PC-9 (cell line): Measurements from ENCODE around the gene DENND2A. TPM values are rescaled to one million over a fixed set of nuclear protein-coding genes. Genes with fewer than 3 reads are reported as not detected.

Source experiments
- BruUV-seq: library from RNA; stranded (reverse); fragments of 400-500 nt; replicated peaks from 2 replicates; lab custom pipeline; 2021; lab: Mats Ljungman, UMichigan
- CTCF ChIA-PET: fragments of 300-600 bp; sonication (Branson Sonifier 250); formaldehyde crosslinking; loops from one replicate; lab custom pipeline; 2022; ENCODE audit warnings: antibody characterized with exemption; lab: Charles Lee
- POLR2A ChIA-PET: fragments of 300-600 bp; sonication (Branson Sonifier 250); formaldehyde crosslinking; loops from one replicate; lab custom pipeline; 2022; ENCODE audit warnings: antibody characterized with exemption; ENCODE audit not compliant: unreplicated experiment; lab: Charles Lee
- DNase-seq, 2 experiments: peaks; one replicate each; pipeline versions ENCODE4 v3.0.0 to v3.0.0-alpha.2; 2015 to 2022; ENCODE audit warnings: mixed read lengths in 1 of 2
- H2AFZ ChIP-seq: fragments of 200-600 bp; sonication (generic); 2 replicates; pipeline ENCODE4 v1.8.1; 2017; ENCODE audit warnings: antibody characterized with exemption
- H3F3A ChIP-seq: fragments of 200-600 bp; sonication (generic); 2 replicates; pipeline ENCODE4 v1.8.1; 2017; ENCODE audit warnings: antibody characterized with exemption, mild to moderate bottlenecking, low read depth; ENCODE audit not compliant: insufficient read depth
- H3K27ac ChIP-seq: fragments of 200-600 bp; sonication (generic); 2 replicates; pipeline ENCODE4 v1.6.1; 2016; ENCODE audit warnings: mixed run types
- H3K27me3 ChIP-seq: fragments of 200-600 bp; sonication (generic); 2 replicates; pipeline ENCODE4 v1.6.1; 2016; ENCODE audit warnings: low read depth, mixed run types; ENCODE audit not compliant: insufficient read depth
- H3K36me3 ChIP-seq: fragments of 200-600 bp; sonication (generic); 2 replicates; pipeline ENCODE4 v1.6.1; 2016; ENCODE audit warnings: low read depth, mixed run types
- H3K4me1 ChIP-seq: fragments of 200-600 bp; sonication (generic); replicated peaks from 2 replicates; pipeline ENCODE4 v1.6.1; 2016; ENCODE audit warnings: mixed run types; ENCODE audit not compliant: insufficient read depth
- H3K4me2 ChIP-seq: fragments of 200-600 bp; sonication (generic); 2 replicates; pipeline ENCODE4 v1.6.1; 2017; ENCODE audit warnings: mixed run types
- H3K4me3 ChIP-seq: fragments of 200-600 bp; sonication (generic); 2 replicates; pipeline ENCODE4 v1.6.1; 2016; ENCODE audit warnings: mixed run types
- H3K79me2 ChIP-seq: fragments of 200-600 bp; sonication (generic); 2 replicates; pipeline ENCODE4 v1.6.1; 2017; ENCODE audit warnings: low read depth, mixed run types
- H3K9me2 ChIP-seq: fragments of 200-600 bp; sonication (generic); 2 replicates; pipeline ENCODE4 v1.8.1; 2017; ENCODE audit warnings: mild to moderate bottlenecking; ENCODE audit not compliant: insufficient read depth
- H3K9me3 ChIP-seq: fragments of 200-600 bp; sonication (generic); 2 replicates; pipeline ENCODE4 v1.8.1; 2016; ENCODE audit warnings: low read depth; ENCODE audit not compliant: insufficient read depth
- H4K20me1 ChIP-seq: fragments of 200-600 bp; sonication (generic); 2 replicates; pipeline ENCODE4 v1.8.1; 2017; ENCODE audit not compliant: insufficient read depth
- EZH2 ChIP-seq: fragments of 200-600 bp; sonication (generic); IDR thresholded peaks from 2 replicates; pipeline ENCODE4 v1.8.0; 2017; ENCODE audit warnings: antibody characterized with exemption, low read depth
- intact Hi-C: fragments of 100-400 bp; cut with micrococcal nuclease; formaldehyde crosslinking; loops from one replicate; pipeline ENCODE4 v1.10.0; 2022; ENCODE audit not compliant: unreplicated experiment
- total RNA-seq: library from RNA; stranded (reverse); gene quantifications from 2 replicates; pipeline ENCODE4 v1.2.3, GENCODE V29; 2021
- TF ChIP-seq, protein P1 (sequence below): fragments of 200-600 bp; sonication (generic); conservative IDR thresholded peaks from 2 replicates; pipeline ENCODE4 v1.6.1; 2017; ENCODE audit warnings: mixed run types, antibody characterized with exemption, mild to moderate bottlenecking, moderate library complexity

The DENND2A gene
- total RNA-seq, 1 experiment from 2014 or later: 4.2 TPM

DNA sequence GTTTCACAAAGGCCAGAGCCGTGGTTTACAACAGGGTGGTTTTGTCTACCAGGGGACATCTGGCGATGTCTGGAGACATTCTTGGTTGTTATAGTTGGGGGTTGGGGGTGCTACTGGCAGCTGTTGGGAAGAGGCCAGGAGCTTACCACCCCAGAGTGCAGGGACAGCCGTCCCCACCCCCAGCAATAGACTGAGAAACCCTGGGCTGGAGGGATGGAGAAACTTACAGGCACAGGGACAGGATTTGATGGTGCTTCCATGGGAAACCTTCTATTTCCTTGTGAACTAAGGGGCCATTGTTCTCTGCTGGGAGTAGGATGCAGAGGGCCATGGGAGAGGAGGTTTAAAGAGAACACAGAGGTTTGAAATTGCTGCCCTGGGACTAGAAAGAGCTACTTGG lies 43.0 kb upstream of the DENND2A start:
- no TSS peak for BruUV-seq
- H2AFZ ChIP-seq: no peak overlapping the region
- CTCF ChIA-PET: no interaction called here
- intact Hi-C loops: no loop called here
- no peaks in the 10 kb centered on the region for H3K9me3 ChIP-seq
- POLR2A ChIA-PET: no interaction called here
- no peak overlapping the region for H3K27ac ChIP-seq
- no peak overlapping the region for H3K4me2 ChIP-seq
- H3K36me3 ChIP-seq: 0 out of 2 replicates have a peak, but pooled peaks cover 12% of the 10 kb centered on the region
- peak in 1 of 2 experiments; percentile 30 for DNase-seq
- H3F3A ChIP-seq: no peaks in the 10 kb centered on the region
- no peaks in the 10 kb centered on the region for H3K9me2 ChIP-seq
- TF ChIP-seq, protein P1, sequence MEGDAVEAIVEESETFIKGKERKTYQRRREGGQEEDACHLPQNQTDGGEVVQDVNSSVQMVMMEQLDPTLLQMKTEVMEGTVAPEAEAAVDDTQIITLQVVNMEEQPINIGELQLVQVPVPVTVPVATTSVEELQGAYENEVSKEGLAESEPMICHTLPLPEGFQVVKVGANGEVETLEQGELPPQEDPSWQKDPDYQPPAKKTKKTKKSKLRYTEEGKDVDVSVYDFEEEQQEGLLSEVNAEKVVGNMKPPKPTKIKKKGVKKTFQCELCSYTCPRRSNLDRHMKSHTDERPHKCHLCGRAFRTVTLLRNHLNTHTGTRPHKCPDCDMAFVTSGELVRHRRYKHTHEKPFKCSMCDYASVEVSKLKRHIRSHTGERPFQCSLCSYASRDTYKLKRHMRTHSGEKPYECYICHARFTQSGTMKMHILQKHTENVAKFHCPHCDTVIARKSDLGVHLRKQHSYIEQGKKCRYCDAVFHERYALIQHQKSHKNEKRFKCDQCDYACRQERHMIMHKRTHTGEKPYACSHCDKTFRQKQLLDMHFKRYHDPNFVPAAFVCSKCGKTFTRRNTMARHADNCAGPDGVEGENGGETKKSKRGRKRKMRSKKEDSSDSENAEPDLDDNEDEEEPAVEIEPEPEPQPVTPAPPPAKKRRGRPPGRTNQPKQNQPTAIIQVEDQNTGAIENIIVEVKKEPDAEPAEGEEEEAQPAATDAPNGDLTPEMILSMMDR: no peak
- H3K27me3 ChIP-seq: no peaks in the 10 kb centered on the region
- H3K79me2 ChIP-seq: no peaks in the 10 kb centered on the region
- H4K20me1 ChIP-seq: 0 out of 2 replicates have a peak, but pooled peaks cover 2% of the 10 kb centered on the region
- H3K4me3 ChIP-seq: no peak overlapping the region
- H3K4me1 ChIP-seq: no peaks in the 10 kb centered on the region

DNA sequence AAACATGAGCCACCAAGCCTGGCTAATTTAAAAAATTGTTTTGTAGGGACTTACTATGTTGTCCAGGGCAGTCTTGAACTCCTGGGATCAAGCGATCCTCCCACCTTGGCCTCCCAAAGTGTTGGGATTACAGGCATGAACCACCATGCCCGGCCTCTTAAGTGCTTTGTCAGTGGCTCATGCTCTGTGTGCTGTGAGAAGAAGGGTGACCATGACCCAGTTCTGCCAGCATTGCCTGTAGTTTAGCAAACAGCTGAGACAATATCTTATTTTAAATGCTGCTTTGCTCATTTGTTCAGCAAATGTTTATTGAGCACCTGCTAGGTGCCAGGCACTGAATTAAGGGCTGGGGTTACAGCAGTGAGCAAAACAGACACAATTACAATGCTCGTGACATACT lies 41.2 kb upstream of the DENND2A start:
- Histone ChIP-seq H3K4me3 (no peak overlapping the region), H3K9me2 (no peaks in the 10 kb centered on the region), H2AFZ (no peak overlapping the region), H3K27ac (no peak overlapping the region), H3K27me3 (no peaks in the 10 kb centered on the region), H3K36me3 (0 out of 2 replicates have a peak, but pooled peaks cover 12% of the 10 kb centered on the region), H3K9me3 (no peaks in the 10 kb centered on the region), H3K79me2 (no peaks in the 10 kb centered on the region), H4K20me1 (0 out of 2 replicates have a peak, but pooled peaks cover 2% of the 10 kb centered on the region), H3F3A (no peaks in the 10 kb centered on the region), H3K4me1 (no peaks in the 10 kb centered on the region), H3K4me2 (no peak overlapping the region)
- ChIA-PET CTCF (no interaction called here), POLR2A (no interaction called here)
- intact Hi-C loops: no loop called here
- DNase-seq: peak in 1 of 2 experiments; percentile 30
- TF ChIP-seq, protein P1: no peak
- TF ChIP-seq EZH2: no peak
- BruUV-seq: no TSS peak

DNA sequence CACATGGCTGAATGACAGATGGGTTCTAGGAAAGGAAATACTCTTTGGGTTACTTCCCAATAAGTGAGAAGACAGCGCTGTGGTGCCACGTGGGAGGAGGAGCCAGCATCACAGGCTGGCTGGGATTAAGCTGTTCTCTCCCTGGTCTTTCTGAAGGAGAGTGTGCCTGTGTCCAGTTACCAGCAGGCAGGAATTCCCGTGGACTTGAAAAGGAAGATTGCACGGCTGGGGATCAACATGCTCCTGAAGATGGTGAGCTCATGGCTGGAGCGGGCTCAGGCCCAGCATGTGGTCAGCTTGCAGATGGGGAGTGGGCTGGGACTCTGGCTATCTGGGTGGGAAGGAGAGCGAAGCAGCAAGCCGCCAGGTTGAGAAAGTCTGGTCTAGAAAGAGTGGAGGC lies 40.3 kb upstream of the DENND2A start:
- H3K27me3 ChIP-seq: no peaks in the 10 kb centered on the region
- H3K4me3 ChIP-seq: no peak overlapping the region
- H3K9me2 ChIP-seq: no peaks in the 10 kb centered on the region
- TF ChIP-seq EZH2: no peak
- TF ChIP-seq, protein P1: no peak
- POLR2A ChIA-PET: no interaction called here
- peak in 1 of 2 experiments; percentile 25 for DNase-seq
- H3K79me2 ChIP-seq: no peaks in the 10 kb centered on the region
- H3K9me3 ChIP-seq: no peaks in the 10 kb centered on the region
- H3K4me2 ChIP-seq: no peak overlapping the region
- intact Hi-C loops: no loop called here
- CTCF ChIA-PET: no interaction called here
- no peak overlapping the region for H2AFZ ChIP-seq
- H3K36me3 ChIP-seq: 0 out of 2 replicates have a peak, but pooled peaks cover 12% of the 10 kb centered on the region
- H3F3A ChIP-seq: no peaks in the 10 kb centered on the region
- H3K4me1 ChIP-seq: no peaks in the 10 kb centered on the region
- H4K20me1 ChIP-seq: 0 out of 2 replicates have a peak, but pooled peaks cover 2% of the 10 kb centered on the region
- BruUV-seq: no TSS peak
- no peak overlapping the region for H3K27ac ChIP-seq
